Stimulated activated CD4-positive, alpha-beta T cell treated with anti-CD3 and anti-CD28 coated beads, Interleukin-1b, Interleukin-23, amount 100 ng/mL, for 48 hours (primary cell): ENCODE measurements around the gene SLC2A4RG.

Experiments used
- DNase-seq: peaks from one replicate; pipeline ENCODE4 v3.0.0-alpha.2; 2020

SLC2A4RG gene

DNA sequence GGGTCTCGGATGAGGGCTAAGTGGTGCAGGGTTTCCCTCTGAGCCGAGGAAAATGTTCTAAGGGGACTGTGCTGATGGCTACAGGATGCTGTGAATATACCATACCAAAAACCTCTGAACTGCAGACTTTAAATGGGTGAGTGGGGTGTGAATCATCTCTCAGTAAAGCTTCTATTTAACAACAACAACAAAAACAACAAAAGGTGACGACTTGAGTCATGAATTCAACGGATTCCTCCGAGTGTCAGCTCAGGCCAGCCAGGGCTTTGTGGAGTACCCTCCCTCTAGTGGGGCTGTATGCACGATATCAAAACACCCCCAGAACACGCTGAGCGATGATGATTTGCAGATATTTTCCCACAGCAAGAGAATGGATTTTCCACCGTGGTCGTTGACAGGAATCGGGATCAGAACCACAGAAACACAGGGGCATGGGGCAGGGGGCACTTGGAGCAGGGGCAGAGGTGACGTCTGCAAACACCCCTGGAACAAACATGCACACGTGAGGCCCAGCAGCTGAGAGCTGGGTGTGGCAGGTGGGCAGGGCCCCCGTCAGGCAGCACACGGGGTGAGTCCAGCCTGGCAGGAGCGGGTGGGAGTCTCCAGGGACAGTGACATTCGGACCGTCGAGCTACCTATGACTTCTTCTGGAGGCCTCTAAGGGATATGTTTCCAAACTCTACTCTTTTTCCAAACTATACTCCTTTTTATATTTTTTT lies 38.6 kb downstream of the SLC2A4RG start:
- DNase-seq = no peak

DNA sequence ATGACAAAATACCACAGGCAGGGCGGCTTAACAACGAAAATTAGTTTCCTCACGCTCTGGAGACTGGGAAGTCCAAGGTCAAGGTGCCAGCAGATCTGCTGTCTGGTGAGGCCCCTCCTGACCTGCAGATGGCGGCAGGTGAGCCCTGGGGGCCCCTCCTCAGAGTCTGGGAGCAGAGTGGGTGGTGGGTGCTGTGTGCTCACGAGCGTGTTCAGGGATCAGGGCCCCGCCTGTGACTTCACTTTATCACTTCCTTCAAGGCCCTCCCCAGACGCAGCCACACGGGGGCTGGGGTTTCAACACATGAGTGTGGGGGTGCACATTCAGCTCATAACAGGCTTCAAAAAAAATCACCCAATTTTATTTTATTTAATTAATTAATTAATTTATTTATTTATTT lies 39.3 kb downstream of the SLC2A4RG start:
- no peak for DNase-seq

DNA sequence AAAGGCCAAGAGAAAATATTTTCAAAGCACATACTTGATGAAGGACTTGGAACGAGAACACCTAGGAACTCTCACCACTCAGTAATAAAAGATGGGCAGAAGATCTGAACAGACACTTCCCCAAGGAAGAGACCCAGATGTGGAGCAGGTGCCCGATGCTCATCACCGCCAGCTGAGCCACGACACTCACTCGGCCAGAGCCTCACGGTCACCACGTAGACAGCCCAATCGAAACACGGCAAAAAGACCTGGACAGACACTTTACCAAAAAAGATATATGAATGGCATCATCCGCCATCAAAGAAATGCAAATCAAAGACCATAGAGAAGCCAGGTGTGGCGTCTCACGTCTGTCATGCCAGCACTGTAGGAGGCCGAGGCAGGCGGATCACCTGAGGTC lies 41.6 kb downstream of the SLC2A4RG start:
- DNase-seq = no peak

DNA sequence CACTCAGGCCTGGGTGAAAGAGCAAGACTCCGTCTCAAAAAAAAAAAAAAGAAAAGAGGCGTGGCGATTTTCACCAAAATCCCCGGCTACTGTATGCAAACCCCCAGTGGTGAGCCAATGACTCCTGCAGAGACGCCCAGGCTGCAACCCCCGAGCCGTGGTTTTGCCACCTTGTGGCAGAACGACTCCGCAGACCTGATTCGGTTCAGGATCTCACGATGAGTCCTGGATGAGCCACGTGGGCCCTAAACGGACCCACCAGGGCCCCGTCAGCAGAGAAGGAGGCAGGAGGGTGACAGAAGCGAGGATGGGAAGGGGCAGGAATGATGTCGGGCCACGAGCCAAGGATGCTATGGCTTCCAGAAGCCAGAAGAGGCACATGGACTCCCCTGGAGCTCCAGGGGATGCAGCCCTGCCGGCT lies 42.5 kb downstream of the SLC2A4RG start:
- peak; percentile 20 for DNase-seq

DNA sequence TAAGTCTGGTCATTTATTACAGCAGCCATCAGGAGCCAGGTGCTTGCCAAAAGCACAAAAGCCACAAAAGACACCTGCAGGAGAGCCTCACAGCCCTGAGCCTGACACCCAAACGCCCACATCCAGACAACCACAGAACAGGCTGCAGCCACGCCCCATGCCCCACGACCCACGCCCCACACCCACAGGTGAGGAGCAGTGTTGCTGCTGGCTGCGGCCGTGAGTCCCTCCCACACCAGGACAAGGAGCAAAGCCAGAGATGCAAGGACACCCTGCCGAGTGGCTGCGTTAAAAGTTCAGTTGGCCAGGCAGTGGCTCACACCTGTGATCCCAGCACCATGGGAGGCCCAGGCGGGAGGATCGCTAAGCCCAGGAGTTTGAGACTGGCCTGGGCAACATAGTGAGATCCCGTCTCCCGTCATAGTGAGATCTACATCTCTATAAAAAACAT lies 43.0 kb downstream of the SLC2A4RG start:
- no peak for DNase-seq

DNA sequence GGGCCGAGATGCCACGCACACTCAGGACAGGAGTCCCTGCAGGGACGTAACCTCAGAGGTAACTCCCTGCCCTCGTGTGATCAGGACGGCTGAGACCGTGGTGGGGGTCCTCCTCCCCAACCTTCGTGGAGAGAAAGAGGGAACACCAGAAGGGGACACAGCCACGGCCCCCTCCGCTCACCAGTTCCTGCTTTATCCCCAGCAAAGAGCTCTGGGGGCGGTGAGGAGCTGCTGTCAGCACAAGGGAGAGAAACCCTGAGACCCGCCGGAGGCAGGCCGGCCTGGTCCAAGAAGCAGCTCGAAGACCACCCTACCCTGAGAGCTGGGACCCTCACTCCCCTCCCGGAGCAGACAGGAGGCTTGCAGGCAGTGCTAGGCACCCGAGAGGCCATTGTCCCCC lies 44.4 kb downstream of the SLC2A4RG start:
- no peak for DNase-seq

DNA sequence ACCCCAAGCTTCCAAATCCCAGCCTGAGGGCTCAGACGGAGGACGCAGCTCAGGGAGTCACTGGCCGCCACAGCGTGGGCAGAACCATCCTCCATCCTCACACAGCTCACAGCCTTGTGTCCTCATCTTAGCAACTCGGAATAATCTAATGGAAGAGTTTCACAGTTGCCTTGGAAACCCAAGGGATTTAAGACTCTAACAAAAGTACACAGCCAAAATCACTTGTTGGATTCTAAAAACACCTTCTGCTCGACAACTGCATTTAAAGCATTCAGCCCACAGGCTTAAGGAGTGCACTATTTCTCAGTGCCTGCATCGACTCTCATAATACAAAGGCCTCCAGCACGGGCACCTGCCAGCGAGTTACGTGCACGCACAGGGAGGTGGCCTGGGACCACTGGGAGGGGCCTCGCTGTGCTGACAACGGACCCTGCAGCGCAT lies 46.1 kb downstream of the SLC2A4RG start:
- DNase-seq = no peak

DNA sequence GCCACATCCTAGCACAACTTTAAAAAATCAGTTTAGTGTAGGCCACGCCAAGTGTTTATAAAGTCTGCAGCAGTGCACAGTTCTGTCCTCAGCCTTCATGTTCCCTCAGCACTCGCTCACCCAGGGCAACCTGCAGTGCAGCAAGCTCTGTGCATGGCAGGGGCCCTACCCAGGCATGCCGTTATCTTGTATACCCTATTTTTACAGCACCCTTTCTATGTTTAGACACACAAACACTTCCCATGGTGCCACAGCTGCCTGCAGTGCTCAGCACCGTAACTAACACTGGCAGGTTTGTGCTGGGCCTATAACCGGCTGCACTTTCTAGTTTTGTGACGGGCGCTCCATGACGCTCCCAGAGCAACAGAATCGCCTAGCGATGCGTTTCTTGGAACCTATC lies 47.7 kb downstream of the SLC2A4RG start:
- no peak for DNase-seq

DNA sequence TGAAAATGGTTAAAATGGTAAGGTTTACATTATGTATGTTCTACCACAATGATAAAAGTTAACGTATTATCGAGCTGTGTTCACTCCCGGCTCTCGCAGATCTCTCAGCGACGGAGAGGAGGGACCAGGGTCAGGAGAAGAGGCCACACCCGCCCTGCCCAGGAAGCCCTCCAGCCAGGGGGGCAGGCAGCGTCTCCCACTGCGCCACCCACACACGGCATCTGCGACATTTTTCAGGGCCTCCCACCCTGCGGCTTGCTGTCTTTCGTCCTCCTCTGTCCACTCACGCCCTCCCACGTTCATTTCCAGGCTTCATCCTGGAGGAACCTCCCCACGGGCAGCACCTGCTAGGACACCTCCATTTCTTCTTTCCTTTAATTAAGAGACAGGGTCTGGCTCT lies 48.2 kb downstream of the SLC2A4RG start:
- DNase-seq = no peak

DNA sequence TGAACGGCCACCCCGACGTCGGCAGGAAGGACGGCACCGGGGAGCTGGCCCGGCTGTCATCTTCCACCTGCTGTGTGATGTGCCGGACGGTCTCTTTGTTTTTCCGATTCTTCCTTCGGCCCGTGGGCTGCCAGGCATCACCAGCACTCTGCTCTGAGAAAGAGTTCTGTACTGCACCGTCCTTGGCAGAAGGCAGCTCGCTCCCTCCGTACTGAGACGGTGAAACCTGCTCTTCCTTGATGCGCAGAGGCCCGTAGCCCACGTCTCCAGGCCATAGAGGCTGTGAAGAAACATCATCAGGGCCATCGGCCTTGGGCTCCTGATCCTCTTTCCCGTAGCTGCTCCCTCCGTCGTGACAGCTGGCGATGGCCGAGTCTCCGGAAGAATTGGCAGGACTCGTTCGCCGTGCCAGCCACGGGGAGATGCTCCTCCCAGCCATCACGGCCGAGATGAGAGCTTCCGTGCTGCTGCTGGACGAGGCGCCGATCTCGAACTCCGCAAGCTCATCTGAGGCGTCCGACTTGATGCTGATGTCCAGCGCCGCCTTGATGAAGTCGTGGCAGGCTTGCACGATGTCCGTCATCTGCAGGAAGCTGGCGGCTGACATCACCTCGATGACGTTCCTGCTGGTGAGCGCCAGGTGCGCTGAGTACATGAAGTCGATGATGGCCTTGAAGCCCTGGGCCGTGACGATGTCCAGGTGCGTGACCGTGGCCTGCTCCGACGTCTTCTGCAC lies 50.4 kb downstream of the SLC2A4RG start:
- DNase-seq = no peak

DNA sequence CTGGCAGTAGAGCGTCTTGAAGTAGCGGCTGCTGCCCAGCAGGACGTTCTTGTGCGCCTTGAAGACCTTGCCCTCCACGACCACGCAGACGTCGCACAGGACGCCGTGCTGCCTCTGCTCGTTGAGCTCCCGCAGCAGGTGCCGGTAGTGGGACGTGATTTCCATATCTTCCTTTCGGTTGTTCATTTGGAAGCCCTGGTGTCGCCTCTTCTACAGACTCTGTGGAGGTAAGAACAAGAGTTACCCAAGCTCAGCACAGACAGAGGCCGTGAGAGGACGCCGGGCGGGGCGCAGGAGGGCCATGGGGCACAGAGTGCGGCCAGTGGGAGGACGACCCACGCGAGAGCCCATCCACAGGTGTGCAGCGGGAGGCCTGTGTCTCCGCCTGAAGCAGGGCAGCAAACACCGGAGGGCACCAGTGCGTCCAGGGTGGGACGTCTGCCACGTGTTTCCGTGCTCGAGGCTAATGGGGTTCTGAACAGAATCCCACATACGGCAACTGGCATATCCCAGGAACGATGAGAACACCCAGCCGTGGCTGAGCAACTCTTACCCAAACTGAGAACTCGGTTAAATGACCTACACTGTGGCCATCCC lies 51.1 kb downstream of the SLC2A4RG start:
- no peak for DNase-seq

DNA sequence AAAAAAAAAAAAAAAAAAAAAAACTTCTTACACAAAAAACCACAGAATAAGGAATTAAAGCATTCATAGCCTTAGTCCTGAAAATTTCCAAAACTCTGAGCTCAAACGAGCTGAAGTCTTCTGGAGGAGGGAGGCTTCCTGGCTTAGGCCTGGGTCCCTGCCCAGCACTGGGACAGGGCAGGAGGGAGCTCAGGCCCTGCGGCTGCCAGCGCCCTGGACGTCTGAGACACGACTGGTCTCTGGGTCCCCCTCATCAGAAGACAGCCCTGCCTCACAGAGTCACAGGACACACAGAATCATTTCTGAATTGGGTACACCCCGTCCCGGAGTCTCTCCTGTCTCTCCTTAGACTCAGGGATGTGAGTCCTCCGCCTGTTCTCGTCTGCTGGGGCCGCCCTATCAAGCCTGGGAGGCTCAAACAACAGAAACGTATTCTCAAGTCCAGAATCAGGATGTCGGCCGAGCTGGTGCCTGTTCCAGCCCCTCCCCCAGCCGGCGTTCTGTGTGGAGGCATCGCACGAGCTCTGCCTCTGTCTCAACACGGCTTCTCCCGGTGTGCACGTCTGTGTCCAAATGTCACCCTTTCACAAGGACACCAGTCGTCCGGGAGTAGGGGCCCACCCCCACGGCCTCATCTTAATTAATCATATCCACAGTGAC lies 52.1 kb downstream of the SLC2A4RG start:
- DNase-seq = no peak

DNA sequence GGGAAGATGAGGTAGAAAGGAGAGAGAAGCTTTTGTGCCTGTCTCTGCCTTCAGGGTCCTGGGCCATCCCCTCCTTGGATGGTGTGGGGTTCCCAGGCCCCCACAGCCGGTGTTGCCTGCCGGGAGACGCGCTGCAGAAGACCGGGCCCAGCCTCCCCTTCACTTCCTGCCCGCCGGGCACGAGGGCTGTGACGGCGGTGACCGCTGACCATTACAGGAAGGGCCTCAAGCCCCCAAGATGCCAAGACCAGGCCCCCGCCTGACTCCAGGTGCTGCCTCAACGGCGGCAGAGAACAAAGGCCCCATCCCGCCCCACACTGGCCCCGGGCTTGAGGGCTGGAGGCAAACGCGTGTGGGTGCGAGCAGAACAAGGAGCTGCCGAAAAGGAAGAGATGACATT lies 53.3 kb downstream of the SLC2A4RG start:
- no peak for DNase-seq
